Fibroblast of lung (primary cell): ENCODE results near the gene MKRN2.

ENCODE experiments used
- EZH2 ChIP-seq: IDR thresholded peaks from 2 replicates; pipeline ENCODE4 v1.5.1; 2012; ENCODE audit warnings: low read length, control low read depth, mild to moderate bottlenecking; ENCODE audit errors: missing control alignments
- TF ChIP-seq, protein P1 (sequence below), 2 donors: IDR thresholded peaks in 1 of 2; conservative IDR thresholded peaks in 1 of 2; 1 replicate in 1 of 2; 2 replicates in 1 of 2; pipeline ENCODE4 v1.5.1; 2011 to 2012; ENCODE audit warnings: low read length in 2 of 2, control low read depth in 1 of 2, inconsistent platforms in 1 of 2, low read depth in 1 of 2, mild to moderate bottlenecking in 1 of 2

DNA sequence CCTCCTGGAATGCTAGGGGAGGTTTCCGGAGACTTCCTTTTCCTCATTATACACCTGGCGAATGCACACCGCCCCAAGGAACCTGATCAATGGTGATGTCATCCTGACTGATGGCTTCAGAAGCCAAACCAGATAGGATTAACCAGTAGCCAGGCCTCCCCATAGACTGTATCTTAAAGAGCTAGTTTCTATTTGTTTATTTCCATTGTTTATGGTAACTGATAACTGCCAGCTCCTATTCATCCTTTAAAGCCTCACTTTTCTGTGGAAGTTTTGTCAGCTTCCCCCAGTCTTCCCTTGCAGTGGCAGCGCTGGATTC is 11.5 kb upstream of the MKRN2 start, which contains the start of gene MKRN2OS:
- TF ChIP-seq, protein P1, sequence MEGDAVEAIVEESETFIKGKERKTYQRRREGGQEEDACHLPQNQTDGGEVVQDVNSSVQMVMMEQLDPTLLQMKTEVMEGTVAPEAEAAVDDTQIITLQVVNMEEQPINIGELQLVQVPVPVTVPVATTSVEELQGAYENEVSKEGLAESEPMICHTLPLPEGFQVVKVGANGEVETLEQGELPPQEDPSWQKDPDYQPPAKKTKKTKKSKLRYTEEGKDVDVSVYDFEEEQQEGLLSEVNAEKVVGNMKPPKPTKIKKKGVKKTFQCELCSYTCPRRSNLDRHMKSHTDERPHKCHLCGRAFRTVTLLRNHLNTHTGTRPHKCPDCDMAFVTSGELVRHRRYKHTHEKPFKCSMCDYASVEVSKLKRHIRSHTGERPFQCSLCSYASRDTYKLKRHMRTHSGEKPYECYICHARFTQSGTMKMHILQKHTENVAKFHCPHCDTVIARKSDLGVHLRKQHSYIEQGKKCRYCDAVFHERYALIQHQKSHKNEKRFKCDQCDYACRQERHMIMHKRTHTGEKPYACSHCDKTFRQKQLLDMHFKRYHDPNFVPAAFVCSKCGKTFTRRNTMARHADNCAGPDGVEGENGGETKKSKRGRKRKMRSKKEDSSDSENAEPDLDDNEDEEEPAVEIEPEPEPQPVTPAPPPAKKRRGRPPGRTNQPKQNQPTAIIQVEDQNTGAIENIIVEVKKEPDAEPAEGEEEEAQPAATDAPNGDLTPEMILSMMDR (conservative IDR thresholded peaks at IDR 0.05 in 1 of 2, IDR thresholded peaks at IDR 0.05 in 1 of 2; ENCODE audit: low read depth in 1 of 2, low read length in 2 of 2) = no peak
- TF ChIP-seq EZH2 = no peak
